ENCODE results near the gene GABRA5.
"Not testable (repeated sequence)": the region's sequence is repeated elsewhere in the genome, so short reads cannot be mapped to it uniquely, and the experiment has no call there.

GABRA5 gene

DNA sequence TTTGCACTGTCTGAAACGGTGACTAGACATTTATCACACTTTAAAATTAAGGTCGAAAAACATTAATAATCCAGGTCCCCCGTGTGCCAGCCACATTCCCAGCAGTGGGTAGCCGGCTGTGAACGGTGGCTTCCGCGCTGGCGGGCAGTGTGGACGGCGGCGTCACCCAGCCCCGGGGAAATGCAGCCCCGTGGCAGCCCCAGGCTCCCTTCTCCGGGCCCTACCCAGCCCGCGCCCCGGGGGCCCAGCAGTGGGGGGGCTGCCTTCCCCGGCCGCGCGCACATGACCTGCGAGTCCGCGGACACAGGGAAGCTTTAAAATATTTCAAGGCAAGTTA is 25.3 kb downstream of the GABRA5 start:
- H3K27me3 ChIP-seq (ENCODE audit: insufficient read depth, low read length): no peaks in the 10 kb centered on the region
- H3K36me3 ChIP-seq (ENCODE audit: insufficient read depth, low read depth, low read length): no peaks in the 10 kb centered on the region
- H3K4me1 ChIP-seq (ENCODE audit: insufficient read depth, low read length): no peaks in the 10 kb centered on the region
- no peaks in the 10 kb centered on the region for H3K9me3 ChIP-seq (ENCODE audit: insufficient read depth, low read depth, low read length)
- 0 out of 2 replicates have a peak overlapping the region, but pooled peaks have one; percentile 5 for H3K9ac ChIP-seq (ENCODE audit: low read depth, low read length)
- no peak overlapping the region for H3K4me3 ChIP-seq (ENCODE audit: low read length)
- H3K27ac ChIP-seq (ENCODE audit: low read length): no peak overlapping the region

DNA sequence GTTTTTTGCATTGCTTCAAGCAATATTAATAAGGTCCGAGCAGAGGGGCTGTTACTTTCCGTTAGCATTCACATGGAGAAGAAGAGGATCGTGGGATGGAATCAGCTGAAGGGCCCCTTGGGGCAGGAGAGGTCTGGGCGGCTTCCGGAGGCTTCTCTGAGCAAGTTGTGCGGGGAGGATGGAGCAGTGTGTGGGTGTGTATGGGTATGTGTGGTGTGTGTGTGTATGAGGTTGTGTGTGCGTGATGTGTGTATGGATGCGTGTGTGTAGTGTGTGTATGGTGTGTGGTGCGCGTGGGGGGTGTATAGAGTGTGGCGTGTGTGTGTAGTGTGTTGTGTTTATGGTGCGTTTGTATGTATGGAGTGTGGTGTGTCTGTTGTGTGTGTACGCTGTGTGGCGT is 25.8 kb downstream of the GABRA5 start:
- H3K4me3 ChIP-seq (ENCODE audit: low read length): no peak overlapping the region
- no peaks in the 10 kb centered on the region for H3K27me3 ChIP-seq (ENCODE audit: insufficient read depth, low read length)
- no peak overlapping the region for H3K9ac ChIP-seq (ENCODE audit: low read depth, low read length)
- no peaks in the 10 kb centered on the region for H3K9me3 ChIP-seq (ENCODE audit: insufficient read depth, low read depth, low read length)
- H3K27ac ChIP-seq (ENCODE audit: low read length): no peak overlapping the region
- H3K36me3 ChIP-seq (ENCODE audit: insufficient read depth, low read depth, low read length): no peaks in the 10 kb centered on the region
- no peaks in the 10 kb centered on the region for H3K4me1 ChIP-seq (ENCODE audit: insufficient read depth, low read length)

DNA sequence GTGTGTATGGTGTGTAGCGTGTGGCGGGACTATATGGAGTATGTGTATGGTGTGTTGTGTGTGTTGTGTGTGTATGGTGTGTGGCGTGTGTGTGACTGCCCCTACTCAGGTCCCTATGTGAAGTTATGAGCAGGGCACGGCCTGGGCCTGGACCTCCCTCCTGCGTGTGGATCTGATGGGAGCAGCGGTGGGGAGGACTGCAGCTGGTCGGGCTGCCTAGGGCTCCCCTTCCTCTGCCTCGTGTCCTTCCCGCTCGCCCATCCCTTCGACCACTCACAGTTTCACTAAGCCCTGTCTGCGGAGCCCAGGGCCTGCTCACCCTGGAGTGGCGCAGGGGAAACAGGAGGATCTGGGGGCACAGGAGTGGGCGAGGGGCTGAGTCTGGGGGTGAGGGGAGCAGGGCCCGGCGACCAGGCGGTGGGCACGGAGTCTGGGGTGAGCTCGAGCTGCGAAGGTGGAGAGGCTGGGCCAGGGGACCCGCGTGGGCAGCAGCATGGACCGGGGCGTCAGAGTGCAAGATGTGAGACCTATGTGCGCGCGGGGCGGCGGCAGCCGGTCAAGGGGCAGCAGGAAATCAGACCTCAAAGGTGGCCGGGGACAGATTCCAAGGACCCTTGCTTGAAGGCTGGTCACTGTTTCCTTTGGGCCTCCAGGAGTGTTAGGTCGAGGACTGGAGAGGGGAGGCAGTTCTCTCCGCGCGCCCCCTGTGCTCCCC is 26.6 kb downstream of the GABRA5 start:
- H3K27me3 ChIP-seq (ENCODE audit: insufficient read depth, low read length): no peaks in the 10 kb centered on the region
- H3K4me3 ChIP-seq (ENCODE audit: low read length): no peak overlapping the region
- no peak overlapping the region for H3K27ac ChIP-seq (ENCODE audit: low read length)
- H3K9me3 ChIP-seq (ENCODE audit: insufficient read depth, low read depth, low read length): no peaks in the 10 kb centered on the region
- H3K9ac ChIP-seq (ENCODE audit: low read depth, low read length): no peak overlapping the region
- no peaks in the 10 kb centered on the region for H3K4me1 ChIP-seq (ENCODE audit: insufficient read depth, low read length)
- H3K36me3 ChIP-seq (ENCODE audit: insufficient read depth, low read depth, low read length): no peaks in the 10 kb centered on the region

DNA sequence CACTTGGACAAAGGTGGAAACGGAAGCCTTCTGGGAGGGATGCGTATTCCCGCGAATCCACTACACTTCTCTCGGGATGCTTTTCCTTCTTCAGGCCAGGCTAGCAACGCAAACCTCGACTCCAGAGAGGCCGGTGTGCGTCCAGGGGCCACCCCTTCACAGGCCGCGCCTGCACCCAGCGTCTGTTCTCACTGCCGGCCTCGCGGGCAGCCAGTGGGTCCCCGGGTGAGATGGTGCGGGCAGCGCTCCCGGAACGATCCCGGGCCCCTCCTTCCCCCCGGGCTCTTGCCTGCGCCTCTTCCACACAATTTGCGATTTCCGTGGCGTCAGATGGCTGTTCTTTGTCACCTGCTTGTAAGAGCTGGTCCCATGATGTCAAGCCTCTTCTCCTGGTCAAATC is 27.3 kb downstream of the GABRA5 start:
- Histone ChIP-seq H3K4me1 (ENCODE audit: insufficient read depth, low read length) (no peaks in the 10 kb centered on the region), H3K27ac (ENCODE audit: low read length) (no peak overlapping the region), H3K9me3 (ENCODE audit: insufficient read depth, low read depth, low read length) (peaks cover 5% of the 10 kb centered on the region; the same call in 1 of the 2 replicates), H3K36me3 (ENCODE audit: insufficient read depth, low read depth, low read length) (no peaks in the 10 kb centered on the region), H3K9ac (ENCODE audit: low read depth, low read length) (no peak overlapping the region), H3K4me3 (ENCODE audit: low read length) (no peak overlapping the region), H3K27me3 (ENCODE audit: insufficient read depth, low read length) (no peaks in the 10 kb centered on the region)

DNA sequence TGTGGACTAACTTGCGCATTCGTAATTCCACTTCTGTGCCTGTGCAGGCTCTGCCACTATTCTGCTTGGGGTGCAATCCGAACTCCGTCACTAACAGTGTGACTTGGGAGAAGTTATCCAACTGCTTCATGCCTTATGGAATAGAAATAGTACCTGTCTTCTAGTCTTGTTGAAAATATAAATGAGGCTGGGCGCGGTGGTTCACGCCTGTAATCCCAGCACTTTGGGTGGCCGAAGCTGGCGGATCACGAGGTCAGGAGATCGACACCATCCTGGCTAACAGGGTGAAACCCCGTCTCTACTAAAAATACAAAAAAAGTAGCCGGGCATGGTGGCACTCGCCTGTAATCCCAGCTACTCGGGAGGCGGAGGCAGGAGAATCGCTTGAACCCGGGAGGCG is 28.5 kb downstream of the GABRA5 start:
- not testable (repeated sequence) for H3K36me3 ChIP-seq (ENCODE audit: insufficient read depth, low read depth, low read length); H3K4me1 ChIP-seq (ENCODE audit: insufficient read depth, low read length); H3K9ac ChIP-seq (ENCODE audit: low read depth, low read length); H3K27me3 ChIP-seq (ENCODE audit: insufficient read depth, low read length); H3K27ac ChIP-seq (ENCODE audit: low read length); H3K4me3 ChIP-seq (ENCODE audit: low read length)
- peaks cover 10% of the 10 kb centered on the region; the same call in 1 of the 2 replicates for H3K9me3 ChIP-seq (ENCODE audit: insufficient read depth, low read depth, low read length)

DNA sequence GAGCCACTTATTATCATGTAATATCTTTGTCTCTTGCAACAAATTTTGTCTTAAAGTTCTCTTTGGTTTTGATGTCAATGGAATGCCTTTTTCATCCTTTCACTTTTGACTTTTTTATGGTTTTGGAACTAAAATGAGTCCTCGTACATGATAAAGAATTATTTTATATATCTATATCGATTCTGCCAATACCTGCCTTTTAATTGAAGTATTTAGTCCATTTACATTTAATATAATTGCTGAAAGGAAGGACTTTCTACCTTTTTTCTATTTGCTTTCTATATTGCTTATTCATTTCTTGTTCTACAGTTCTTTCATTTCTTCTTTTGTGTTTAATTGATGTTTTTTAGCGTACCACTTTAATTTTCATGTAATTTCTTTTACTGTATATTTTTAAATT is 32.8 kb downstream of the GABRA5 start:
- Histone ChIP-seq H3K4me1 (ENCODE audit: insufficient read depth, low read length) (no peaks in the 10 kb centered on the region), H3K9ac (ENCODE audit: low read depth, low read length) (no peak overlapping the region), H3K4me3 (ENCODE audit: low read length) (no peak overlapping the region), H3K27ac (ENCODE audit: low read length) (no peak overlapping the region), H3K27me3 (ENCODE audit: insufficient read depth, low read length) (no peaks in the 10 kb centered on the region), H3K9me3 (ENCODE audit: insufficient read depth, low read depth, low read length) (peaks cover 14% of the 10 kb centered on the region; the same call in 1 of the 2 replicates), H3K36me3 (ENCODE audit: insufficient read depth, low read depth, low read length) (no peaks in the 10 kb centered on the region)

DNA sequence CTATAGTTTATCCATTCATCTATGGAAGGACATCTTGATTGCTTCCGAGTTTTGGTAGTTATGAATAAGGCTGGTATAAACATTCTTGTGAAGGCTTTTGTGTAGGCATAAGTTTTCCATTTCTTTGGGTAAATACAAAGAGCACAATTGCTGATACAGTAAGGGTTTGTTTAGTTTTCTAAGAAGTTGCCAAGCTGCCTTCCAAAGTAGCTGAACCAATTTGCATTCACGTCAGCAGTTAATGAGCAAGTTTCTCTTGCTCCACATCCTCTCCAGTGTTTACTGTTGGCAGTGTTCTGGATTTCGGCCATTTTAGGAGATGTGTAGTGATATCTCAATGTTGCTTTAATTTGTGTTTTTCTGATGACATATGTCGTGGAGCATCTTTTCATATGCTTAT is 34.2 kb downstream of the GABRA5 start:
- no peak overlapping the region for H3K9ac ChIP-seq (ENCODE audit: low read depth, low read length)
- H3K4me3 ChIP-seq (ENCODE audit: low read length): no peak overlapping the region
- no peak overlapping the region for H3K27ac ChIP-seq (ENCODE audit: low read length)
- H3K27me3 ChIP-seq (ENCODE audit: insufficient read depth, low read length): no peaks in the 10 kb centered on the region
- H3K4me1 ChIP-seq (ENCODE audit: insufficient read depth, low read length): no peaks in the 10 kb centered on the region
- H3K36me3 ChIP-seq (ENCODE audit: insufficient read depth, low read depth, low read length): no peaks in the 10 kb centered on the region
- peaks cover 18% of the 10 kb centered on the region; the same call in 1 of the 2 replicates for H3K9me3 ChIP-seq (ENCODE audit: insufficient read depth, low read depth, low read length)

DNA sequence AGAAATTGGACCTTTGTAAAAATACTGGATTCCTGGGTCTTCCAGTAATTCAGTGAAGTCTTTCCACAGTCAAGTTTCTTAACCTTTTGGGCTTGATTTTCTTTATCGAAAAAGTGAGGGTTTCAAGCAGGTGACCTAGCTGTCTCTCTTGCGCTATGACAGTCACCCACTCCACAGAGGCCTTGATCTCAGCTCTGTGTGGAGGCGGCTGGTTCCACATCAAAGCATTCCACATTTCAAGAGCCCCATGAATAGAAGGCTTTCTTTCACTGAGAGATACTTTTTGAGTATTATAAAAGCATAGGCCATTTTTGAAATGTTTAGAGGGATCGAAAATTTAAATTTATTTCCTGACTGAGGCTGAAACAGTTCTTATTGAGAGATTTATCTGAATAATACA is 43.9 kb downstream of the GABRA5 start:
- no peak overlapping the region for H3K4me3 ChIP-seq (ENCODE audit: low read length)
- H3K9me3 ChIP-seq (ENCODE audit: insufficient read depth, low read depth, low read length): peaks cover 2% of the 10 kb centered on the region; the same call in 1 of the 2 replicates
- no peak overlapping the region for H3K9ac ChIP-seq (ENCODE audit: low read depth, low read length)
- H3K27me3 ChIP-seq (ENCODE audit: insufficient read depth, low read length): no peaks in the 10 kb centered on the region
- H3K27ac ChIP-seq (ENCODE audit: low read length): no peak overlapping the region
- H3K4me1 ChIP-seq (ENCODE audit: insufficient read depth, low read length): no peaks in the 10 kb centered on the region
- no peaks in the 10 kb centered on the region for H3K36me3 ChIP-seq (ENCODE audit: insufficient read depth, low read depth, low read length)

DNA sequence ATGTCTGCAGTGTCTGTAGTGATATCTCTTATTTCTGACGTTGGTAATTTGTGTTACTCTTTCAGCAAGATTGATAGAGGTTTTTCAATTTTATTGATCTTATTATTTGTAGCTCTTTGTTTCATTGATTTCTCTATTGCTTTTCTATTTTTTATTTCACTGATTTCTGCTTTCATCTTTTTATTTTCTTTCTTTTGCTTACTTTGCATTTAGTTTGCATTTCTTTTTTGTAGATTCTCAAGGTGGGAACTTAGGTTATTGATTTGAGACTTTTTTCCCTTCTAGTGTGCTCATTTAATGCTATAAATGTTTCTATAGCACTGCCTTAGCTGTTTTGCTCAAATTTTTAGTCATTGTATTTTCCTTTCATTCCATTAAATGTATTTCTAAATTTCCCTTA is 54.6 kb downstream of the GABRA5 start:
- no peak overlapping the region for H3K9ac ChIP-seq (ENCODE audit: low read depth, low read length)
- no peak overlapping the region for H3K4me3 ChIP-seq (ENCODE audit: low read length)
- no peaks in the 10 kb centered on the region for H3K4me1 ChIP-seq (ENCODE audit: insufficient read depth, low read length)
- no peak overlapping the region for H3K27ac ChIP-seq (ENCODE audit: low read length)
- H3K36me3 ChIP-seq (ENCODE audit: insufficient read depth, low read depth, low read length): no peaks in the 10 kb centered on the region
- H3K9me3 ChIP-seq (ENCODE audit: insufficient read depth, low read depth, low read length): peaks cover 6% of the 10 kb centered on the region; the same call in 1 of the 2 replicates
- H3K27me3 ChIP-seq (ENCODE audit: insufficient read depth, low read length): no peaks in the 10 kb centered on the region

DNA sequence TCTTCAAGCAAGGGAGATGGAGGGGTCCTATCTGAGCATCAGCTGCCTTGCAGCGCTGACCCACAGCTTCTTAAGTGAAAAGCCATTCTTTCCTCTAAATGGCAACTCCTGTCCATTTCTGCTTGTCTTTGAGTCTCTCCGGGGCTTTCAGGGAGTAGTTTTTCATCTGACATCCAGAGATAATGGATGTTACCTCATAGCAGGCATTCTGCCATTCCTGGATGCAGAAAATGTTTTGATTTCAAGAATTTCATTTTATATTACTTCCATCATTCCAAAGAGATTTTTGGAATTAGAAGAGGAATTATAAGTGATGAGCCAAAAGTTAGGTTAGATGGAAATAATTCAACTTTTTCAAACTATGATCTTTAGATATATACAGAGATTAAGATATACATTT is 59.2 kb downstream of the GABRA5 start:
- no peak overlapping the region for H3K4me3 ChIP-seq (ENCODE audit: low read length)
- H3K9ac ChIP-seq (ENCODE audit: low read depth, low read length): no peak overlapping the region
- no peaks in the 10 kb centered on the region for H3K9me3 ChIP-seq (ENCODE audit: insufficient read depth, low read depth, low read length)
- H3K36me3 ChIP-seq (ENCODE audit: insufficient read depth, low read depth, low read length): no peaks in the 10 kb centered on the region
- H3K27ac ChIP-seq (ENCODE audit: low read length): no peak overlapping the region
- no peaks in the 10 kb centered on the region for H3K4me1 ChIP-seq (ENCODE audit: insufficient read depth, low read length)
- no peaks in the 10 kb centered on the region for H3K27me3 ChIP-seq (ENCODE audit: insufficient read depth, low read length)

DNA sequence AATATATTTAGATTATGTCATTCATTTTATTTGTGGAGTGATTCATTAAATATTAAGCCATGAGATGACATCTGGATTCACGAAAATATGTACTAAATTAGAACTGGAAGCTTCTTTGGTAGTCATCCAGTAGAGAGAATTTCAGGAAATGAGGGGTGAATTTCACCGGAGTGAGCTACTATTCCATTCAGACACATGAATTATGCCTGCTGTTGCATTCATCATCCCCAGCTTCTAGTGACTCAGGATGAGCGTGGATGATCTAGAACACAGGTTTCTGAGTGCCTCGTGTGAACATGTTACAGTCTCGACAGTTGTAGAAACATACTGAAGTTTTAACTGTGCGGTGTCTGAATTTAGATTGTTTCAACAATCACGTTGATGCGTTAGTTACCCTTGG is 61.2 kb downstream of the GABRA5 start:
- Histone ChIP-seq H3K4me1 (ENCODE audit: insufficient read depth, low read length) (no peaks in the 10 kb centered on the region), H3K4me3 (ENCODE audit: low read length) (no peak overlapping the region), H3K9ac (ENCODE audit: low read depth, low read length) (no peak overlapping the region), H3K36me3 (ENCODE audit: insufficient read depth, low read depth, low read length) (no peaks in the 10 kb centered on the region), H3K27me3 (ENCODE audit: insufficient read depth, low read length) (no peaks in the 10 kb centered on the region), H3K9me3 (ENCODE audit: insufficient read depth, low read depth, low read length) (no peaks in the 10 kb centered on the region), H3K27ac (ENCODE audit: low read length) (no peak overlapping the region)

DNA sequence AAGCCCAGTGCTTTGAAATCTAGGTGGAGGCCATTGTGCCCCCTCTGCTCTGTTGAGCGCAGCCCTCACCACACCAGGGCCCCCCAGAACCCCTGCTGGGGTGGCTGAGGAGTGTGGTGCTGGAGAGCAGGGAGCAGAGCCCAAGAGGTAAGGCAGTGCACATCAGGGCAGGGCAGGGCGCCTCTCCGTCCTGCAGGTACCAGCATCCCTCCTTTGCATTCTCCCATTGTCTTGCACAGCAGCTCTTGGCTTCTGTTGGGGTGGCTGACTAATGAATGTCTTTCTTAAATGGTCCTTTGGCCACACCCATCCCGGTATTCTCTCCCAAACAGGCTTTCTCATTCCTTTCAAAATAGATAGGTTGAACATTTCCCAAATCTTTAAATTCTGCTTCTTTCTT is 62.7 kb downstream of the GABRA5 start:
- H3K9ac ChIP-seq (ENCODE audit: low read depth, low read length): no peak overlapping the region
- no peaks in the 10 kb centered on the region for H3K36me3 ChIP-seq (ENCODE audit: insufficient read depth, low read depth, low read length)
- no peak overlapping the region for H3K4me3 ChIP-seq (ENCODE audit: low read length)
- H3K27ac ChIP-seq (ENCODE audit: low read length): no peak overlapping the region
- no peaks in the 10 kb centered on the region for H3K9me3 ChIP-seq (ENCODE audit: insufficient read depth, low read depth, low read length)
- H3K4me1 ChIP-seq (ENCODE audit: insufficient read depth, low read length): no peaks in the 10 kb centered on the region
- H3K27me3 ChIP-seq (ENCODE audit: insufficient read depth, low read length): no peaks in the 10 kb centered on the region

All from iPS-20b (cell line).